Caki2 (cell line): ENCODE measurements around the gene IPP. TPM values are rescaled to one million over a fixed set of nuclear protein-coding genes. Genes with fewer than 3 reads are reported as not detected.

Source experiments
- DNase-seq: peaks from one replicate; pipeline ENCODE4 v3.0.0-alpha.2; 2015; ENCODE audit warnings: low read depth
- in situ Hi-C: cut with HindIII; loops from 2 replicates; pipeline ENCODE4 v1.10.0; 2016; ENCODE audit warnings: low sequenced_read_pairs, low pct_unique_long_range_greater_than_20kb, mixed read lengths
- total RNA-seq: library from RNA; depleted of rRNA; stranded (reverse); fragments of >200 nt; shearing (Covaris generic); gene quantifications from 2 replicates; pipeline ENCODE4 v1.2.3, GENCODE V29; 2014; ENCODE audit warnings: low replicate concordance; rRNA removed

IPP gene
- total RNA-seq, 1 experiment from 2014 or later = 5.1 TPM

- in situ Hi-C loops = no loop called here
- DNase-seq = no peak
Measured at GRCh38 chr1:45667321-45668111, 82.9 kb downstream of the IPP start.

GRCh38 chr1:45666836-45667235 is 83.6 kb downstream of the IPP start:
- no peak for DNase-seq
- in situ Hi-C loops = no loop called here

DNA sequence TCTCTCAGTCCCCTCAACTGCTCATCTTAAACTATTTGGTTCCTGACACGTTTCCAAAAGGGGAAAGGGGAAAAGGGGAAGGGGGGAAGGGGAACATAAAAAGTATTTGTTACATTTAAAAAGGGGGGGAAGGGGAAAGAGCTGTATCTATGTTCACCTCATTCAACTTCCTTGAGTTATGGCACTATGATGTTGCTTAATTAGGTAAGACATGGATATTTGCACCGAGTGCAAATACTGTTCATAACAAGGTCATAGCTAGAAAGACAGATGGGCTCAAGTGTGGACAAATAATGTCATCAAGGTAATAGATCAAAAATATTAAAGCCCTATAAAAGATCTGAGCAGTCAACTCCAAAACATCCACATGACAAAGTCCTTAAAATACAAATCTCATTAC is 90.1 kb downstream of the IPP start:
- no peak for DNase-seq
- in situ Hi-C loops = no loop called here

- DNase-seq = no peak
- in situ Hi-C loops = no loop called here
Measured at GRCh38 chr1:45659222-45659621, 91.2 kb downstream of the IPP start.

DNA sequence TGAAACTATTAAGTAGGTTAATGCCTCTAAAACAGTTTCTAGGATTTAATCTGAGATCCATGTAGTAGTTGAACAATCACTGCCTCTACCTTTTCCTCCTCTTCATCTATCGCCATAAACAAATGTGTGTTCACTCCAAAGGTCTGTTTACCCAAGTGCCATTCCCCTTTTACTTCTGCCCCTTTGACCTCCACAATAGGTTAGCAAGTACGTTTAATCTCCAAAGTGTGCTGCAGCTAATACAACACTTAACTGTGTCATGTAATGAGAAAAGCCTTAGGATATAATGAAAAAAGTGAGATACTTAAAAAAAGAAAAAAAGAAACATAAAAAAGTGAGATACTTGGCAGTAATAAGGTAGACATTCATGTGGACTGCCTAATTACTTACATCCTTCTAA is 92.3 kb downstream of the IPP start:
- in situ Hi-C loops = no loop called here
- no peak for DNase-seq

DNA sequence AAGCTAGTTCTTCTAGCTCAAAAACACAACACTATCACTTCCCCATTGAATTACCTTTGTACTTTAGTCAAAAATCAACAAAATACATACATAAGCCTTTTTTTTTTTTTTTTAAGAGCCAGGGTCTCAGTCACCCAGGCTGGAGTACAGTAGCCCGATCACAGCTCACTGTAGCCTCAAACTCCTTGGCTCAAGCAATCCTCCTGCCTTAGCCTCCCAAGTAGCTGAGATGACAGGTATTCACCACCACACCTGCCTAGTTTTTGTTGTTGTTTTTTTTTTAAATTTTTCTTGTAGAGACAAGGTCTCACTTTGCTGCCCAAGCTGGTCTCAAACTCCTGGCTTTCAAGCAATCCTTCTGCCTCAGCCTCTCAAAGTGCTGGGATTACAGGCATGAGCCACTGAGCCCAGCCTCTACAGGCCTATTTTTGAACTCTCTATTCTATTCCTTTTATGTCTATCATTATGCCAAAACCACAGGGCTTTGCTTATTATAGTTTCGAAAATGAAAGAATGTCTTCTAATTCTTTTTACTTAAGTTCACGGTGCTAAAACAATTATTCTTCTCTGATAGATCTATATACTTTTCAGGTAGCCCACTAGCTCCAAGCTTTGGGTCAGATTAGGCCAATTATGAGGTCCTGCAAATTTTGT is 93.8 kb downstream of the IPP start:
- no peak for DNase-seq
- in situ Hi-C loops = no loop called here

DNA sequence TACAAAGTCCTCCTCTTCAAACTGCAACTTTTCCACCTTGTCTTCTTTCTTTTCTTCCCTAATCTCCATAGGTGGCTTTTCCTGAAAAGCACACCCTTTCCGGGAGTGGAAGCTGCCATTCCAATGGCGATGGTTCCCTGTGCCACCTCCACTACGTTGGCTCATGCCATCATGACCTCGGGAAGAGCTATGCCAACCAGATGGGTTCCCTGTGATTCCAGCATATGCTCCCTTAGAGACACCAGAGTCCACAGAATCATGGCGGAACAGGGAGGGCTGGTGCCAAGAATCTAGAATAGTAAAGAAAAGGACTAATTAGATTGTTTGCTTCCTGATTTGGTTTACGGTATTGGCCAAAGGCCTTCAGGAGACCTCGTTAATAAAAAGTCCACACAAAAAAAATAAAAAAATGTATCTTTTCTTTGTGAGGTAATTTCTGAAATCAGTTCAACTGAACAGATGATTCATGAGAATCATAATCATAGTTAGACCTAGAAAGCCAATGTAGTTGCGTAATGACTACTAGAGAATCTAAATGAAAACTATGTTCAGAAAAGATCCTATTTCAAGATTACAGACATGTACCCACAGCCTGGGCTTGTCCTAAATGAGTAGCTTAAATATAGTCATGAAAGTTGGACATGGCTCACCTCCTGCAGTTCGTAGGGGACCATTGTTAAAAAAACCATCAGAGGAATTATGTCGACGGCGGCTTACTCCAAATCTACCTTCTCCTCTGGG is 95.7 kb downstream of the IPP start:
- in situ Hi-C loops = no loop called here
- no peak for DNase-seq

Other genes starting within 250 kb of the IPP start
- gene PRDX1, start 228.8 kb downstream of the IPP start, total RNA-seq = 3,864 and 4,011 TPM in 2 replicates
- gene AKR1A1, start 199.8 kb downstream of the IPP start, total RNA-seq = 235 and 258 TPM in 2 replicates
- 89.4 and 99.6 TPM in 2 replicates for gene NASP, start 166.6 kb downstream of the IPP start, total RNA-seq
- gene CCDC17, start 126.6 kb downstream of the IPP start, total RNA-seq = 0.10 TPM in 1 of 2 replicates, not detected in the other
- gene GPBP1L1, start 64.1 kb downstream of the IPP start, total RNA-seq = 59.0 and 90.2 TPM in 2 replicates
- gene TMEM69, start 62.5 kb downstream of the IPP start, total RNA-seq = 21.6 and 71.6 TPM in 2 replicates
- gene MAST2, start 53.0 kb upstream of the IPP start, total RNA-seq = 25.5 and 27.5 TPM in 2 replicates